Osteoblast (primary cell): ENCODE data around the gene CXCL12. TPM values are rescaled to one million over a fixed set of nuclear protein-coding genes. Genes with fewer than 3 reads are reported as not detected.

ENCODE experiments used
- DNase-seq: peaks from one replicate; pipeline ENCODE4 v3.0.0; 2011; ENCODE audit warnings: low spot score, mixed read lengths; ENCODE audit not compliant: insufficient read length; ENCODE audit errors: missing footprints
- H2AFZ ChIP-seq: 2 replicates; pipeline ENCODE4 v1.6.0; 2011; ENCODE audit warnings: mild to moderate bottlenecking, low read length
- H3K27ac ChIP-seq: 2 replicates; pipeline ENCODE4 v1.5.1; 2011; ENCODE audit warnings: mild to moderate bottlenecking, low read depth, low read length, moderate library complexity
- H3K27me3 ChIP-seq: 2 replicates; pipeline ENCODE4 v1.6.0; 2012; ENCODE audit warnings: mild to moderate bottlenecking, control low read depth, inconsistent platforms, low read length, moderate library complexity; ENCODE audit not compliant: insufficient read depth
- H3K36me3 ChIP-seq: 2 replicates; pipeline ENCODE4 v1.5.1; 2011; ENCODE audit warnings: mild to moderate bottlenecking, low read length, control low read depth, moderate library complexity; ENCODE audit not compliant: insufficient read depth
- H3K4me1 ChIP-seq: 2 replicates; pipeline ENCODE4 v1.5.1; 2011; ENCODE audit warnings: mild to moderate bottlenecking, low read length, control low read depth, moderate library complexity; ENCODE audit not compliant: insufficient read depth
- H3K4me2 ChIP-seq: 2 replicates; pipeline ENCODE4 v1.6.0; 2011; ENCODE audit warnings: mild to moderate bottlenecking, low read length; ENCODE audit not compliant: insufficient read depth
- H3K4me3 ChIP-seq: fragments of 200-600 bp; sonication (generic); 3 replicates; pipeline ENCODE4 v1.5.1; 2012; ENCODE audit warnings: mild to moderate bottlenecking, low read length, inconsistent platforms; ENCODE audit not compliant: insufficient read depth
- H3K79me2 ChIP-seq: 2 replicates; pipeline ENCODE4 v1.6.0; 2012; ENCODE audit warnings: mild to moderate bottlenecking, low read length, control low read depth, inconsistent platforms; ENCODE audit not compliant: insufficient read depth
- H3K9me3 ChIP-seq: 2 replicates; pipeline ENCODE4 v1.5.1; 2011; ENCODE audit warnings: low read depth, low read length, control low read depth
- H4K20me1 ChIP-seq: 2 replicates; pipeline ENCODE4 v1.6.0; 2012; ENCODE audit warnings: mild to moderate bottlenecking, low read length, control low read depth; ENCODE audit not compliant: insufficient read depth
- total RNA-seq: library from RNA; depleted of rRNA; stranded (reverse); fragments of >200 nt; gene quantifications from 2 replicates; pipeline ENCODE4 v1.2.3, GENCODE V29; 2012
- TF ChIP-seq, protein P1 (sequence below): IDR thresholded peaks from 2 replicates; pipeline ENCODE4 v1.5.1; 2011; ENCODE audit warnings: mild to moderate bottlenecking, low read depth, low read length, moderate library complexity; ENCODE audit errors: extremely low read depth

CXCL12 gene
- total RNA-seq, 1 donor: 288 TPM

DNA sequence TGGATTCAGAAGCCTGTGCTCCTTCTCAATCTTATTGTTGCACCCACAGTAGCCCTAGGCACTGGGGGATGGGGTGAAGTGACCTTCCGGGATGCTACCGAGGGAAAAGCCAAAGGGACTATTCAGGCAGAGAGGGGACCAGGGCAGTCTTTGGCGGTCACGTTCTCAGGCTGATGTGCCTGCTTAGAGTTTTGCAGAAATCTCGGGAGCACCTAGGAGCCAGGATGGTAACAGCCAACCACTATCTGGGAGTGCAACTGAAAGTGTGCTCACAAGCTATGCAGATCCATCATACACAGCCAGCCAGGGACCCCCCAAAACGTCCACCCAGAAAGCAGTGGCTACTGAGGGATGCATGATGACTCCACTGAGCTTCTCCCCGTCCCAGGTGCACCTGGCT is 52.4 kb downstream of the CXCL12 start:
- Histone ChIP-seq H3K36me3 (no peaks in the 10 kb centered on the region), H3K4me1 (peaks cover 10% of the 10 kb centered on the region), H3K4me2 (no peak overlapping the region), H3K4me3 (no peak overlapping the region), H3K9me3 (no peaks in the 10 kb centered on the region), H2AFZ (no peak overlapping the region), H3K27ac (no peak overlapping the region), H4K20me1 (no peaks in the 10 kb centered on the region), H3K27me3 (peaks cover 8% of the 10 kb centered on the region), H3K79me2 (no peaks in the 10 kb centered on the region)
- TF ChIP-seq, protein P1, sequence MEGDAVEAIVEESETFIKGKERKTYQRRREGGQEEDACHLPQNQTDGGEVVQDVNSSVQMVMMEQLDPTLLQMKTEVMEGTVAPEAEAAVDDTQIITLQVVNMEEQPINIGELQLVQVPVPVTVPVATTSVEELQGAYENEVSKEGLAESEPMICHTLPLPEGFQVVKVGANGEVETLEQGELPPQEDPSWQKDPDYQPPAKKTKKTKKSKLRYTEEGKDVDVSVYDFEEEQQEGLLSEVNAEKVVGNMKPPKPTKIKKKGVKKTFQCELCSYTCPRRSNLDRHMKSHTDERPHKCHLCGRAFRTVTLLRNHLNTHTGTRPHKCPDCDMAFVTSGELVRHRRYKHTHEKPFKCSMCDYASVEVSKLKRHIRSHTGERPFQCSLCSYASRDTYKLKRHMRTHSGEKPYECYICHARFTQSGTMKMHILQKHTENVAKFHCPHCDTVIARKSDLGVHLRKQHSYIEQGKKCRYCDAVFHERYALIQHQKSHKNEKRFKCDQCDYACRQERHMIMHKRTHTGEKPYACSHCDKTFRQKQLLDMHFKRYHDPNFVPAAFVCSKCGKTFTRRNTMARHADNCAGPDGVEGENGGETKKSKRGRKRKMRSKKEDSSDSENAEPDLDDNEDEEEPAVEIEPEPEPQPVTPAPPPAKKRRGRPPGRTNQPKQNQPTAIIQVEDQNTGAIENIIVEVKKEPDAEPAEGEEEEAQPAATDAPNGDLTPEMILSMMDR: no peak
- DNase-seq: no peak

DNA sequence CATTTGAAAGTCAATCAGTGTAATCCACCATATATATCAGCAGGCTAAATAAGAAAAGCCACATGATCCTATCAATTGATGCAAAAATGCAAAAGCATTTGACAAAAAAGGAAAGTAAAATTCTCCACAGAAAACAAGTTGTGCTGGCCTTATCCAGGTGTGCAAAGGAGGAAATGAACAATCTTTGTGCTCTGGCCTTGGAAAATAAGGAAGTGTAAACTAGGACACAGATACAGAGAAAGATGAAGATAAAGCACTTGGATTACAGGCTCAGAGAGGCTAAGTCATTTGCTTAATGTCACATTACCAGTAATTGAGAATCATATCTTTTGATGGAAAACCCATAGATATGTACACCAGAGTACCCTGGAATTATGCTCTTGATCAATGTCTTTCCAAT is 54.5 kb downstream of the CXCL12 start:
- TF ChIP-seq, protein P1: no peak
- peaks cover 10% of the 10 kb centered on the region for H3K4me1 ChIP-seq
- no peaks in the 10 kb centered on the region for H3K36me3 ChIP-seq
- no peak overlapping the region for H3K4me2 ChIP-seq
- no peak overlapping the region for H3K27ac ChIP-seq
- no peaks in the 10 kb centered on the region for H4K20me1 ChIP-seq
- DNase-seq: no peak
- peaks cover 8% of the 10 kb centered on the region for H3K27me3 ChIP-seq
- H3K79me2 ChIP-seq: no peaks in the 10 kb centered on the region
- H2AFZ ChIP-seq: no peak overlapping the region
- H3K4me3 ChIP-seq: no peak overlapping the region
- H3K9me3 ChIP-seq: no peaks in the 10 kb centered on the region

DNA sequence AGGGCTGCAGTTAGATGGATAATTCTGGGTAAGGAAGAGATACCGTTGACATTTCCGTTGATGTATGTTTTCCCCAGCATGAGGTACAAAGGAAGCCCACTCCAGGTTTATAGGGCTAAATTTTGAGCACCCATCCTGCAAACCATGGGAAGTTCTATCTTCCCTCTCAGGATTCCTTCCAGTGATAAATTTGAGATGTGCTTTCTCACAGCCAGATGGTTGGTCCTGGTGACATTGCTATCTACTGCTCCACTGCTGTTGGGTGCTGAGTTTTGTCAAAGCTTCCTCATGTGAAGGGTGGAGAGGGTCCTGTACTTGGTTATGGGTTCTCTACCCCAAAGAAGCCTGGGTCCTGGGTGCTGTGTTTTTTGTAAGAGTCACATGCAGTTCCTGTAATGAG is 57.4 kb downstream of the CXCL12 start:
- peaks cover 14% of the 10 kb centered on the region for H3K27me3 ChIP-seq
- H3K79me2 ChIP-seq: no peaks in the 10 kb centered on the region
- TF ChIP-seq, protein P1: no peak
- H3K9me3 ChIP-seq: no peaks in the 10 kb centered on the region
- H4K20me1 ChIP-seq: no peaks in the 10 kb centered on the region
- no peak for DNase-seq
- no peaks in the 10 kb centered on the region for H3K36me3 ChIP-seq
- H3K4me1 ChIP-seq: no peaks in the 10 kb centered on the region
- H3K4me2 ChIP-seq: no peak overlapping the region
- H3K4me3 ChIP-seq: no peak overlapping the region
- H3K27ac ChIP-seq: no peak overlapping the region
- H2AFZ ChIP-seq: no peak overlapping the region
